Right cardiac atrium (tissue), 5 donors: ENCODE results near the gene SCT. TPM values are rescaled to one million over a fixed set of nuclear protein-coding genes. Genes with fewer than 3 reads are reported as not detected.
"Not testable (repeated sequence)": the region's sequence is repeated elsewhere in the genome, so short reads cannot be mapped to it uniquely, and the experiment has no call there.

ENCODE experiments used
- ATAC-seq, 2 donors: fragments of 200-7000 bp; cut with Tn5 transposase; one replicate each; pipeline versions ENCODE4 v1.8.0 to v1.9.1; 2020; ENCODE audit warnings: moderate library complexity in 2 of 2, mild to moderate bottlenecking in 1 of 2
- DNase-seq, 3 donors: peaks; one replicate each; pipeline ENCODE4 v3.0.0-alpha.2; 2020
- H3K27ac ChIP-seq: one replicate; pipeline ENCODE4 v1.5.1; 2013; ENCODE audit warnings: mild to moderate bottlenecking, low read length, control low read depth, moderate library complexity
- H3K27me3 ChIP-seq: one replicate; pipeline ENCODE4 v1.6.1; 2013; ENCODE audit not compliant: control insufficient read depth, insufficient read depth
- H3K4me1 ChIP-seq: one replicate; pipeline ENCODE4 v1.6.1; 2013; ENCODE audit warnings: low read length; ENCODE audit not compliant: control insufficient read depth, insufficient read depth
- H3K4me3 ChIP-seq: one replicate; pipeline ENCODE4 v1.5.1; 2013; ENCODE audit warnings: low read length, control low read depth
- H3K9me3 ChIP-seq: one replicate; pipeline ENCODE4 v1.6.1; 2013; ENCODE audit warnings: low read length; ENCODE audit not compliant: control insufficient read depth
- WGBS: extraction: QIAGEN DNeasy Blood & Tissue Kit; methylation state at CpG from one replicate; pipeline ENCODE4 v1.1.7; 2013; 5-methylcytosine and 5-hydroxymethylcytosine counted together
- intact Hi-C, 4 donors: fragments of 100-400 bp; cut with DNase I; formaldehyde crosslinking; loops; one replicate each; pipeline versions ENCODE4 v1.11.0 to v1.14.0; 2022 to 2023
- polyA plus RNA-seq: library from polyadenylated mRNA; stranded (reverse); fragments of 200-250 nt; gene quantifications from one replicate; pipeline ENCODE4 v1.2.3, GENCODE V29; 2013
- total RNA-seq, 4 donors: library from RNA; stranded (reverse); fragmentation: NEBNext Ultra II Directional; extraction: Animal tissue kit (Norgen Biotek cat#: 25700); gene quantifications; one replicate each; pipeline ENCODE4 v1.2.1, GENCODE V29; 2021
- donor health status: healthy with polysubstance abuse.
- donor health status: DM: no; HTN: yes; CAD: no.
- donor health status: DM: no; HTN: no; CAD: no.
- donor health status: DM: no; HTN: yes; CAD: no; lungs with severe emphysema.
- donor health status: DM: yes; HTN: yes; CAD: no.

Gene SCT
- total and polyA plus RNA-seq, 5 donors, result 0.79 to 1.2 (median 1.1) TPM; not detected in 2

- WGBS, result 89% methylated on average over 14 of the region's 14 CpGs
- Histone ChIP-seq H3K4me1 (no peaks in the 10 kb centered on the region), H3K9me3 (no peaks in the 10 kb centered on the region), H3K27me3 (no peaks in the 10 kb centered on the region), H3K4me3 (no peak overlapping the region), H3K27ac (no peak overlapping the region)
- DNase-seq (no peak), ATAC-seq (no peak)
- intact Hi-C loops, result no loop called here
These were observed 30.7 kb upstream of the SCT start for GRCh38 chr11:657691-658126.

GRCh38 chr11:656866-657265, 29.9 kb upstream of the SCT start:
- intact Hi-C loops, result no loop called here
- 90% methylated on average over 7 of the region's 7 CpGs for WGBS
- H3K27me3 ChIP-seq, result no peaks in the 10 kb centered on the region
- no peaks in the 10 kb centered on the region for H3K4me1 ChIP-seq
- no peak overlapping the region for H3K4me3 ChIP-seq
- H3K27ac ChIP-seq, result no peak overlapping the region
- DNase-seq (peak in 1 of 3 donors; percentile 33), ATAC-seq (no peak)
- no peaks in the 10 kb centered on the region for H3K9me3 ChIP-seq

DNA sequence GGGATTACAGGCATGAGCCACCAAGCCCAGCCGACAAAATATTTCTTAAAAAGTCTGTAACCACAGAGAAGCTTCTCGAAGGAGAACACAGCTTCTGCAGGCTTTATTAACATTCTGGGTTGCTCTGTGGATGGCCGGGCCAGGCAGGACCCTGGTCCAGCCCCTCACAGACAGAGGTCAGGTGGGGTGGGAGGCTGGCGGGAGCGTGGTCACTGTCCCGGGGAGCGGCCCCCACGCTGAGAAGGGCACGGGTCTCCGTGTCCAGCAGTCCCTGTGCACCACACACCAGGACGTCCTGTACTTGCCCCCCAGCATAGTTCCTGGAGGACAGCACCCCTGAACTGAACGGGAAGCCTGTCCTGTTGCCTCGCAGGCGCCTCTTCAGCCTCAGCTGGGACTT, 29.4 kb upstream of the SCT start:
- WGBS, result 89% methylated on average over 14 of the region's 14 CpGs
- intact Hi-C loops, result no loop called here

DNA sequence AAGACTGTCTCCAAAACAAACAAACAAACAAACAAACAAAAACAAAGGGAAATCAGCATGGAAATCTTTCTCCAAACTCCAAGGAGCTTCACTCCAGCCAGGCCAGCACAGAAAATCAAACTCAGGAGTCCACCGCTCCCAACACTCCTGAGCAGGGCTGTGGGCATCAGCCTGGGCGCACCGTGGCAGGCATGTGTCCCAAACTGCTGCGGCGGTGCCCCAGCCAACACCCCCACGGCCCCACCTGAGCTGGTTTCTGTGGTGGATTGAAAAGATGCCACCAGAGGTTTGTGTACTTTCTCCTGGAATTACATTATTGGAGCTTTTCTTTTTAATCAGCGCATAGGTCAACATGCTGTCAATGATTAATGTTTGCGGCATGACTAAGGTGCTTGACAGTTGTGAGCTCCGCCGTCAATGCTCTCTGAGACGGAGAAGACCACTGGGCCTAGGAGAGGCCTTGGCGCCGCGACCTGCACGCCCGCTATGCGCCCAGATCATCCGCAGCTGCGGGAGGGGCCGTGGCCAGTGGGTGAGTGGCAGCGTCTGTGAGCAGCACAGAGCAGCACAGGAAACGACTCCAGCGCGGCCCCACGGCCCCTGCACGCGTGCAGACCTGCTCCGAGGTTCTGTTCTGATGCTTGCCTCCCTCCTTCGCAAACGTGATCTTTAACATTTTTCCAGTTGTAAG, 28.2 kb upstream of the SCT start:
- H3K27ac ChIP-seq, result no peak overlapping the region
- H3K4me3 ChIP-seq, result no peak overlapping the region
- no peaks in the 10 kb centered on the region for H3K9me3 ChIP-seq
- DNase-seq (peak in 2 of 3 donors; percentile 24 to 32), ATAC-seq (peak in 1 of 2 donors; percentile 23)
- intact Hi-C loops, result no loop called here
- H3K4me1 ChIP-seq, result no peaks in the 10 kb centered on the region
- H3K27me3 ChIP-seq, result no peaks in the 10 kb centered on the region
- 91% methylated on average over 30 of the region's 30 CpGs for WGBS

More for the DNA sequence above, 29.4 kb upstream of the SCT start:
- Histone ChIP-seq H3K4me1 (no peaks in the 10 kb centered on the region), H3K27ac (no peak overlapping the region), H3K4me3 (no peak overlapping the region), H3K9me3 (no peaks in the 10 kb centered on the region), H3K27me3 (no peaks in the 10 kb centered on the region)
- ATAC-seq, result no peak
- DNase-seq, result peak in 1 of 3 donors; percentile 50

- peak in 1 of 3 donors; percentile 19 for DNase-seq
- H3K27me3 ChIP-seq, H3K4me3 ChIP-seq, intact Hi-C loops, H3K27ac ChIP-seq, ATAC-seq, H3K9me3 ChIP-seq, H3K4me1 ChIP-seq: not testable (repeated sequence)
- WGBS, result 95% methylated on average over 12 of the region's 12 CpGs
These were observed 27.5 kb upstream of the SCT start for GRCh38 chr11:654444-654843.

DNA sequence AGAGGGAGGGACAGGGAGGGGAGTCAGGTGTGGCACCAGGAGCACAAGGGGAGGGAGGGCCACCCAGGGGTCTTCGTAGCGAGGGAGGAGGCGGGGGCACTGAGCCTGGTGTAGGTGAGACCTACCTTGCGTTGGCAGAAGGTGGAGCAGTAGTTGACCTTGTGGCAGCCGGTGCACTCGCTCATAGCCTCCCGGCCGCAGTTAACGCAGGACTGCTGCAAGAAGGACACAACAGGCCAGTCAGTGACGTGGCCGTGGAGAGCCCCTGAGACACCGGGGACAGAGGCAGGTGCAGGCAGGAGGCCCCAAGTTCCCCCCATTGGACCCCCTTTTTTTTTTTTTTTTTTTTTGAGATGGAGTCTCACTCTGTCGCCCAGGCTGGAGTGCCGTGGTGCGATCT, 26.9 kb upstream of the SCT start:
- Histone ChIP-seq H3K4me1 (no peaks in the 10 kb centered on the region), H3K27me3 (no peaks in the 10 kb centered on the region), H3K4me3 (no peak overlapping the region), H3K9me3 (no peaks in the 10 kb centered on the region), H3K27ac (no peak overlapping the region)
- 87% methylated on average over 15 of the region's 15 CpGs for WGBS
- DNase-seq, result peak in 1 of 3 donors; percentile 32
- ATAC-seq, result peak in 1 of 2 donors; percentile 25
- intact Hi-C loops, result no loop called here

DNA sequence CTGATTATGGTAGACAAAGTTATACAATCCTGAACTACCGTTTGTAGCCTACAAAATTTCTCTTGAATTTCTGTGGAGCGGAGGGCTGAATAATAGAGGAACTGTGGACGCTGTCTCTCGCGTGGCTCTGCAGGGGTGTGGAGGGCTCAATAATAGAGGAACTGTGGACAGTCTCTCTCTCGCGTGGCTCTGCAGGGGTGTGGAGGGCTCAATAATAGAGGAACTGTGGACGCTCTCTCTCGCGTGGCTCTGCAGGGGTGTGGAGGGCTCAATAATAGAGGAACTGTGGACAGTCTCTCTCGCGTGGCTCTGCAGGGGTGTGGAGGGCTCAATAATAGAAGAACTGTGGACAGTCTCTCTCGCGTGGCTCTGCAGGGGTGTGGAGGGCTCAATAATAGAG, 26.2 kb upstream of the SCT start:
- H3K4me3 ChIP-seq, intact Hi-C loops, H3K27ac ChIP-seq, ATAC-seq, H3K27me3 ChIP-seq, H3K9me3 ChIP-seq, H3K4me1 ChIP-seq: not testable (repeated sequence)
- 93% methylated on average over 14 of the region's 14 CpGs for WGBS
- peak in 1 of 3 donors; percentile 14 for DNase-seq

DNA sequence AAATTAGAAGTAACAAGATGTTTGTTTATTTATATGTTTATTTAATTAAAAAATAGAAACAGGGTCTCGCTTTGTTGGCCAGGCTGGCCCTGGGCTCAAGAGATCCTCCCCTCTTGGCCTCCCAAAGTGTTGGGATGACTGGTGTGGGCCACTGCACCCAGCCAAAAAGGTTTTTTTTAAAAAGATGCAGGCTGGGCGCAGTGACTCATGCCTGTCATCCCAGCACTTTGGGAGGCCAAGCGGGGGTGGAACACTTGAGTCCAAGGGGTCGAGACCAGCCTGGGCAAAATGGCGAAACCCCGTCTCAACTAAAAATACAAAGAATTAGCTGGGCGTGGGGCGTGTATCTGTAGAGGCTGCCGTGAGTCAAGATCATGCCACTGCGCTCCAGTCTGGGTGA, 23.5 kb upstream of the SCT start:
- Histone ChIP-seq H3K9me3 (no peaks in the 10 kb centered on the region), H3K27me3 (no peaks in the 10 kb centered on the region), H3K4me3 (no peak overlapping the region), H3K4me1 (no peaks in the 10 kb centered on the region), H3K27ac (no peak overlapping the region)
- ATAC-seq, result no peak
- intact Hi-C loops, result no loop called here
- 96% methylated on average over 10 of the region's 10 CpGs for WGBS
- no peak for DNase-seq

DNA sequence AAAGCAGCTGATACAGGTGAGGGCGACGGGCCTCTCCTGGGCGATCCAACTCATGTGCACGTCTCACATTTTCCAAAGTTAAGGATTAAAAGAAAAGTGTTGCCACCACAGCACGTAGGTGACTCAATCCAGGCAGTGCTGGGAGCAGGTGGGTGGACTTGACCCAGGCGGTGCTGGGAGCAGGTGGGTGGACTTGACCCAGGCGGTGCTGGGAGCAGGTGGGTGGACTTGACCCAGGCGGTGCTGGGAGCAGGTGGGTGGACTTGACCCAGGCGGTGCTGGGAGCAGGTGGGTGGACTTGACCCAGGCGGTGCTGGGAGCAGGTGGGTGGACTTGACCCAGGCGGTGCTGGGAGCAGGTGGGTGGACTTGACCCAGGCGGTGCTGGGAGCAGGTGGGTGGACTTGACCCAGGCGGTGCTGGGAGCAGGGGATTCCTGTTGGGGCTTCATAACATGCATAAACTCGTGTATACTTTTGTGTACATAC, 20.7 kb upstream of the SCT start:
- H3K27me3 ChIP-seq, H3K27ac ChIP-seq, intact Hi-C loops, H3K4me3 ChIP-seq, DNase-seq, ATAC-seq, H3K4me1 ChIP-seq, H3K9me3 ChIP-seq: not testable (repeated sequence)
- WGBS, result 92% methylated on average over 10 of the region's 14 CpGs

- H3K27ac ChIP-seq, result no peak overlapping the region
- WGBS, result 84% methylated on average over 14 of the region's 14 CpGs
- intact Hi-C loops, result no loop called here
- DNase-seq (peak in 1 of 3 donors; percentile 36), ATAC-seq (no peak)
- H3K27me3 ChIP-seq, result no peaks in the 10 kb centered on the region
- H3K4me1 ChIP-seq, result no peaks in the 10 kb centered on the region
- H3K9me3 ChIP-seq, result no peaks in the 10 kb centered on the region
- H3K4me3 ChIP-seq, result no peak overlapping the region
These were observed 19.2 kb upstream of the SCT start for GRCh38 chr11:646214-646613.

DNA sequence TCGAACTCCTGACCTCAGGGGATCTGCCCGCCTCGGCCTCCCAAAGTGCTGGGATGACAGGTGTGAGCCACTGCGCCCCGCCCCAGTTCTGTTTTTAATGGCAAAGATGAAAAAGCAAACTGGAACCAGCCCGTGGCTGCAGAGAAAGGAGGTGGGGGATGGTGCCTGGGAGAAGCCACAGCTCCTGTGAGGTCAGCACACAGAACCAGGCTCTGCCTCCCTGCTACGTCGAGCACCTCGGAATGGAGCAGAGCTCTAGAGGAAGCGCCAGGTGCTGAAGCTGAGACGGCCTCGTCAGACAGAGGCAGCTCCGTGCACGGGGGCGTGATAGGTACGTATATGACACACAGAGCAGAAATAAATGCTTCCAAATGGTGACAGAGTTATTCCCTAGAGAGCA, 18.6 kb upstream of the SCT start:
- no peak for ATAC-seq

More for the DNA sequence above, 18.6 kb upstream of the SCT start:
- Histone ChIP-seq H3K9me3 (no peaks in the 10 kb centered on the region), H3K4me1 (no peaks in the 10 kb centered on the region), H3K27me3 (no peaks in the 10 kb centered on the region), H3K27ac (no peak overlapping the region), H3K4me3 (no peak overlapping the region)
- peak in 1 of 3 donors; percentile 33 for DNase-seq
- intact Hi-C loops, result no loop called here
- WGBS, result 85% methylated on average over 16 of the region's 16 CpGs
